ENCODE measurements around the gene TEX22.

DNA sequence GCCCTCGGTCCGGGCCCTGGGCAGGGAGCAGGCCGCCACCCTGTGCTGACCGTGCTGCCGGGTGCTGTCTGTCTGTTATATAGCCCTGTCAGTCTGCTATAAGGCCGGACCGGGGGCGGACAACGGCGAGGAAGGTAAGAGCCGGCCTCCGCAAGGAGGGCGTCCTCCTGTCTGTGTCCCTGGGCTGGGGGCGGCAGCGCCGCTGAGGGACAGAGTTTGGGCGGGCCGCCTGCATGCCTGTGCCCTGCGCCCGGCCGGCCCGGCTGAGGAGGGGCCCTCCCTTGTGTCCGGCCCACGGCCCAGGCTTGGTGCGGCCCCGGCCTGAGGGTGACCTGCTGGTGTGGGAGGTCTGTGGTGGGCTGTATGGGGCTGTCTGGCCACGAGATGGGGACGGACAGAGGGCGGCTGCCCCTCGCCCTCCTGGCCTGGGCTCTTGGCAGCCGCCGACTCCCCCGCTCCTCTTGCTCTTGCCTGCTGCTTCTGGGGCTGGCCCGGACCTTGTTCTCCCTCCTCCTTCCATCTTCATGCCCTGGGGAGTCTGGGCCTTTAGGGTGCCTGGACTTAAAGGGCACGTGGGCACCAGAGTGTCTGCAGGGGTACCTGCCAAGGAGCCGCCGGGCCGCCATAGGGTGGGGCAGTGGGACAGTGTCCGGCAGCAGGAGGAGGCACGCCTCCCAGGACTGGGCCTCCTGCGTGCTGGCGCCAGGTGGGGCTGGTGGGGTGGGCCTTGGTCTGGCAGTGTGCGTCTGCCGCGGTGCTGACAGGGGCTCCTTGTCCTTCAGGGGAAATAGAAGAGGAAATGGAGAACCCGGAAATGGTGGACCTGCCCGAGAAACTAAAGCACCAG is 51.2 kb downstream of the TEX22 start:
- TF ChIP-seq EZH2 (IDR thresholded peaks at IDR 0.05; ENCODE audit: borderline replicate concordance, low read length), result no peak
- TF ChIP-seq, protein P1, sequence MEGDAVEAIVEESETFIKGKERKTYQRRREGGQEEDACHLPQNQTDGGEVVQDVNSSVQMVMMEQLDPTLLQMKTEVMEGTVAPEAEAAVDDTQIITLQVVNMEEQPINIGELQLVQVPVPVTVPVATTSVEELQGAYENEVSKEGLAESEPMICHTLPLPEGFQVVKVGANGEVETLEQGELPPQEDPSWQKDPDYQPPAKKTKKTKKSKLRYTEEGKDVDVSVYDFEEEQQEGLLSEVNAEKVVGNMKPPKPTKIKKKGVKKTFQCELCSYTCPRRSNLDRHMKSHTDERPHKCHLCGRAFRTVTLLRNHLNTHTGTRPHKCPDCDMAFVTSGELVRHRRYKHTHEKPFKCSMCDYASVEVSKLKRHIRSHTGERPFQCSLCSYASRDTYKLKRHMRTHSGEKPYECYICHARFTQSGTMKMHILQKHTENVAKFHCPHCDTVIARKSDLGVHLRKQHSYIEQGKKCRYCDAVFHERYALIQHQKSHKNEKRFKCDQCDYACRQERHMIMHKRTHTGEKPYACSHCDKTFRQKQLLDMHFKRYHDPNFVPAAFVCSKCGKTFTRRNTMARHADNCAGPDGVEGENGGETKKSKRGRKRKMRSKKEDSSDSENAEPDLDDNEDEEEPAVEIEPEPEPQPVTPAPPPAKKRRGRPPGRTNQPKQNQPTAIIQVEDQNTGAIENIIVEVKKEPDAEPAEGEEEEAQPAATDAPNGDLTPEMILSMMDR (conservative IDR thresholded peaks at IDR 0.05 in 1 of 2, IDR thresholded peaks at IDR 0.05 in 1 of 2; ENCODE audit: extremely low read depth in 1 of 2, insufficient read depth in 1 of 2, low read depth in 1 of 2, low read length in 2 of 2), result no peak

Measured in mammary epithelial cell (primary cell).